Tibial artery (tissue), 4 donors: ENCODE data around the gene NOX3.

Experiments used
- DNase-seq, 2 donors: peaks; one replicate each; pipeline ENCODE4 v3.0.0-alpha.2; 2019
- H3K27ac ChIP-seq, 2 donors: fragments of 200-600 bp; sonication (generic) in 1 of 2; 1 replicate in 1 of 2; 2 replicates in 1 of 2; pipeline ENCODE4 v1.5.1; 2018 to 2019; ENCODE audit warnings: mild to moderate bottlenecking in 1 of 2
- H3K27me3 ChIP-seq, 2 donors: fragments of 200-600 bp; sonication (generic) in 1 of 2; one replicate each; pipeline versions ENCODE4 v1.5.1 to v1.6.0; 2016 to 2019
- H3K36me3 ChIP-seq, 3 donors: fragments of 200-600 bp; sonication (generic) in 2 of 3; one replicate each; pipeline ENCODE4 v1.5.1; 2016 to 2019; ENCODE audit warnings: mild to moderate bottlenecking in 2 of 3
- H3K4me1 ChIP-seq, 4 donors: fragments of 200-600 bp; sonication (generic) in 2 of 4; 1 replicate in 3 of 4; 2 replicates in 1 of 4; pipeline ENCODE4 v1.5.1; 2016 to 2019
- H3K4me3 ChIP-seq, 2 donors: fragments of 200-600 bp; sonication (generic) in 1 of 2; 1 replicate in 1 of 2; 2 replicates in 1 of 2; pipeline ENCODE4 v1.5.1; 2018 to 2019; ENCODE audit warnings: mild to moderate bottlenecking in 2 of 2
- H3K9me3 ChIP-seq, 3 donors: fragments of 200-600 bp; sonication (generic) in 1 of 3; one replicate each; pipeline ENCODE4 v1.5.1; 2016 to 2019
- intact Hi-C: fragments of 100-400 bp; cut with DNase I; formaldehyde crosslinking; loops from one replicate; pipeline ENCODE4 v1.15.0; 2023; ENCODE audit warnings: low total_unique reads
- TF ChIP-seq, protein P1 (sequence below), 2 experiments: fragments of 200-600 bp in 1 of 2; fragments of 450-650 bp in 1 of 2; IDR thresholded peaks; one replicate each; pipeline ENCODE4 v1.5.1; 2017 to 2019; ENCODE audit warnings: antibody characterized with exemption in 2 of 2, mild to moderate bottlenecking in 1 of 2, moderate library complexity in 1 of 2

NOX3 gene

DNA sequence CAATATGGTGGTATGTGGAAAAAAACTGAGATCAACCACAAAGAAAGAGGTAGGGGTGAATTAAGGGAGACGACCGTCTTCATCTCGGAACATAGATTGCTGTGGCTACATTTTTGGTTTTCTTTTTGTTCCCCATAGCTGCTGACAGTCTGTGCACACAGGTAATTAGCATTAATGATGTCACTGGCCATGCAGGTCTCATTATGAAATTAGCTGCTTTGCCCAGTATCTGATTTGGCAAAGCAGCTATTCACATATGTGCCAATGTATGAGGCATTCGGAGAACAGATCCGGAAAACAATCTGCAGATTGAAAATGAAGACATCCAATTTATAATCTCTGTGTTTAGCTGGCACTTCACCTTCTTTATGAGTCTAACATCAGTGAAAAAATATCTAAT, 13.1 kb downstream of the NOX3 start:
- TF ChIP-seq, protein P1, sequence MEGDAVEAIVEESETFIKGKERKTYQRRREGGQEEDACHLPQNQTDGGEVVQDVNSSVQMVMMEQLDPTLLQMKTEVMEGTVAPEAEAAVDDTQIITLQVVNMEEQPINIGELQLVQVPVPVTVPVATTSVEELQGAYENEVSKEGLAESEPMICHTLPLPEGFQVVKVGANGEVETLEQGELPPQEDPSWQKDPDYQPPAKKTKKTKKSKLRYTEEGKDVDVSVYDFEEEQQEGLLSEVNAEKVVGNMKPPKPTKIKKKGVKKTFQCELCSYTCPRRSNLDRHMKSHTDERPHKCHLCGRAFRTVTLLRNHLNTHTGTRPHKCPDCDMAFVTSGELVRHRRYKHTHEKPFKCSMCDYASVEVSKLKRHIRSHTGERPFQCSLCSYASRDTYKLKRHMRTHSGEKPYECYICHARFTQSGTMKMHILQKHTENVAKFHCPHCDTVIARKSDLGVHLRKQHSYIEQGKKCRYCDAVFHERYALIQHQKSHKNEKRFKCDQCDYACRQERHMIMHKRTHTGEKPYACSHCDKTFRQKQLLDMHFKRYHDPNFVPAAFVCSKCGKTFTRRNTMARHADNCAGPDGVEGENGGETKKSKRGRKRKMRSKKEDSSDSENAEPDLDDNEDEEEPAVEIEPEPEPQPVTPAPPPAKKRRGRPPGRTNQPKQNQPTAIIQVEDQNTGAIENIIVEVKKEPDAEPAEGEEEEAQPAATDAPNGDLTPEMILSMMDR (IDR thresholded peaks at IDR 0.05), result no peak
- Histone ChIP-seq H3K4me1 (peaks cover 0 to under 1% (median 0%) of the 10 kb centered on the region in 4 donors), H3K4me3 (no peak overlapping the region), H3K27ac (no peak overlapping the region), H3K27me3 (no peaks in the 10 kb centered on the region), H3K36me3 (no peaks in the 10 kb centered on the region), H3K9me3 (no peaks in the 10 kb centered on the region)
- DNase-seq, result no peak
- intact Hi-C loops, result no loop called here

DNA sequence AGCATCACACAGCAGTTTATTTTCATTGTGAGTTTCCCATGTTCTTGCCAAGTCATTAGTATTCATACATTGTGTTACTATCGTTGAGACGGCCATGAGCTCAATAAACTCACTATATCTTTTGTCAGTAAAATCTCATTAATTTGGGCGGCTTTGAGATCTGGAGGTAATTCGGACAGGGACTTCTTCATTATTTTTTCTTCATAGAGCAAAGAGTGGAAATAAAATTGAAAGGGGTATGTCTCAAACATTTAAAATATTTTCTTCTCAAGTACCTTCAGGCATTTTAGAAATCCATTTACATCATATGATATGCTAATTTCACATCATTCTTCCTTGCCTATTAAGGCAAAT, 14.6 kb downstream of the NOX3 start:
- H3K4me3 ChIP-seq, result no peak overlapping the region
- H3K27me3 ChIP-seq, result no peaks in the 10 kb centered on the region
- no peaks in the 10 kb centered on the region for H3K9me3 ChIP-seq
- intact Hi-C loops, result no loop called here
- no peaks in the 10 kb centered on the region for H3K36me3 ChIP-seq
- no peak for DNase-seq
- TF ChIP-seq, protein P1 (IDR thresholded peaks at IDR 0.05), result no peak
- peaks cover 0 to 7% (median 0%) of the 10 kb centered on the region in 4 donors for H3K4me1 ChIP-seq
- H3K27ac ChIP-seq, result no peak overlapping the region

DNA sequence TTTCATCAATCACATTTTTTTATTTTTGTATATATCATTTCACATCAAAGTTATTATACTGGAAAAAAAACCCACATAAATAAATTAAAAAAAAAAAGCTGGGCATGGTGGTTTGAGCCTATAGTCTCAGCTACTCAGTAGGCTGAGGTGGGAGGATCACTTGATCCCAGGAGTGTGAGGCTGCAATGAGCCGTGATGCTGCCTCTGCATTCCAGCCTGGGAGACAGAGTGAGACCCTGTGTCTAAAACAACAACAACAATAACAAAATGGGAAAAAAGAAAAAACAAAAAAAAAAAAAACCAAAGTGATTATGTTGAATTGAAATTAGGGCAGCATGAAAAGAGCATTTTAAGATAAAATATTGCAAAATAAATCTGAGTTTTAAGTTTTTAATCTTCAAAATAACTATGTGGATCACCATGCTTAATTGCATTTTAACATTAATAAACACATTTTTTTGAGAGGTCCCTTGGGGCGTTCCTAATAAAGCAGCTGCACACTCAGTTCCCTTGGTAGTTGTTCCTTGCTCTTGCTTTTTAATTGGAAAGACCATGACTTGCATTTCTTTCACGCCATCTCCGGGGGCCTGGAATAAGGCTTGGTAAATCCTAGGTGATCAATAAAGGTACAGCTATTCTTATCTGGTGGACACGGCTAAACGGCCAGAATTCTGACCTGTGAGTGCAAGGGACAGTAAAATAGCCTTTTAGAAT, 15.1 kb downstream of the NOX3 start:
- no peaks in the 10 kb centered on the region for H3K36me3 ChIP-seq
- no peaks in the 10 kb centered on the region for H3K27me3 ChIP-seq
- no peak overlapping the region for H3K4me3 ChIP-seq
- intact Hi-C loops, result no loop called here
- TF ChIP-seq, protein P1 (IDR thresholded peaks at IDR 0.05), result no peak
- H3K9me3 ChIP-seq, result no peaks in the 10 kb centered on the region
- no peak overlapping the region for H3K27ac ChIP-seq
- DNase-seq, result no peak
- H3K4me1 ChIP-seq, result peaks cover 0 to 7% (median 0%) of the 10 kb centered on the region in 4 donors

DNA sequence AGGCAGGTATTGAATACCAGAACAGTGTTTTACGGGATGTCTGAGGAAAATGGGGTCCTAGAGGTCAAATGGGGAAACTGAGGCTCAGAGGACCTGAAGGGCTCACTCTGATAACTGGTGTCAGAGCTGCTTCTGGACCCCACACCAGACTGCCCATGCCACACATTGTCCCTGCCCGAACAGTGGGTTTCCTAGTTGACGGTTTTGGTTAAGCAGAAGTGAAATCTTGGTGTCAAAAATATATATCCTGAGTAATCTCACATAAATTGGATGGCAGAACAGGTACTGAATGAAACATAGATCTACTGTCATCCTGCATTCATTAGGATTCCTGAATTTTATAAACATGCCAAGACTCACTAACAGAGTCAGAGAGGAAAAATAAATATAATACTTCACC, 16.3 kb downstream of the NOX3 start:
- no peak for DNase-seq
- Histone ChIP-seq H3K27me3 (no peaks in the 10 kb centered on the region), H3K27ac (no peak overlapping the region), H3K36me3 (no peaks in the 10 kb centered on the region), H3K4me3 (no peak overlapping the region), H3K9me3 (no peaks in the 10 kb centered on the region), H3K4me1 (peaks cover 0 to 7% (median 0%) of the 10 kb centered on the region in 4 donors)
- TF ChIP-seq, protein P1 (IDR thresholded peaks at IDR 0.05), result no peak
- intact Hi-C loops, result no loop called here

DNA sequence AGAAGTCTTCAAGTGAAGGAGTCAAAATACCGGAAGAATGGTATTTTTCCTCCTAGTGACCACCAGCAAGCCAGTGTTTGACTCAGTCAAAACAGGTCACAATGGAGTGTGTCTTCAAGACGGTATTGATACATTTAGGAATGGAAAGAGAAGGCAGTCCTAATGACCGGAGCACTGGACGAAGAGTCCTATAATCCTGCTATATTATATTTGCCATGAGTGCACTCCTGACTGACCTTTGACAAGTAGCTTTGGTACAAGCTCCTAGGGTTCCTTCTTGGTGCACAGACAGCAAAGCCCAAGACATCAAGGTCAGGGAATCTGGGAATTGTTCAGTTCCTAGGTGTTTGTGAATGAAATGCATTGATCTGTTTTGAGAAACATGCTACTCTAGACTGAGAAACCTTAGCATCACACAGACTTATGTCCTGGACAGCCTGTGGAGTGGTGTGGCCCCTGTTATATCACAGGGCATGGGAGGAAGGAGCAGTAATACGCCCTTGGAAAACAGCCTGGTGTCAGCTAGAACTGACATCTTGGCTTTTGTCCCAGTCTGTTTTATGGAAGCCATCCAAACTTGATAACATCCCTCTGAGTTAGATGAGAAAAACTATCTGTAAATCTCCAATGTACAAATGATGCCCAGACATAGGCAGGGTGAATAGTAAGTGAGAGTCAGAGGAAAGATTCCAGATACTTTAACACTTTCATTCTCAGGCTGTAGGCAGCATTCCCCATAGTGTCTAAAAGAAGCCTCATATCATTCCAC, 18.5 kb downstream of the NOX3 start:
- H3K4me1 ChIP-seq, result peaks cover 0 to 7% (median 0%) of the 10 kb centered on the region in 4 donors
- no peak overlapping the region for H3K4me3 ChIP-seq
- intact Hi-C loops, result no loop called here
- H3K27me3 ChIP-seq, result no peaks in the 10 kb centered on the region
- no peaks in the 10 kb centered on the region for H3K36me3 ChIP-seq
- TF ChIP-seq, protein P1 (IDR thresholded peaks at IDR 0.05), result no peak
- no peaks in the 10 kb centered on the region for H3K9me3 ChIP-seq
- no peak overlapping the region for H3K27ac ChIP-seq
- DNase-seq, result no peak
